Ramos (cell line): ENCODE measurements around the gene ABCA10.
"Not testable (repeated sequence)": the region's sequence is repeated elsewhere in the genome, so short reads cannot be mapped to it uniquely, and the experiment has no call there.

Experiments
- in situ Hi-C: fragments of 300-500 bp; cut with MboI; formaldehyde crosslinking; loops from one replicate; pipeline ENCODE4 v1.14.3; 2022; ENCODE audit warnings: low sequenced_read_pairs; ENCODE audit not compliant: unreplicated experiment

The ABCA10 gene

GRCh38 chr17:69228576-69228975, at the start of gene ABCA10:
ABCA10 (minus strand) TSS chr17:69228824; CDS start chr17:69225358, 3,466 bp downstream.
- in situ Hi-C loops: no loop called here

GRCh38 chr17:69276279-69276678, 47.7 kb upstream of the ABCA10 start:
- in situ Hi-C loops: not testable (repeated sequence)

- in situ Hi-C loops: no loop called here
Measured at GRCh38 chr17:69275751-69276150, 47.1 kb upstream of the ABCA10 start.

GRCh38 chr17:69271023-69271422, 42.4 kb upstream of the ABCA10 start:
- in situ Hi-C loops: no loop called here

GRCh38 chr17:69269131-69269998, 40.7 kb upstream of the ABCA10 start:
- in situ Hi-C loops: no loop called here

- in situ Hi-C loops: no loop called here
Measured at GRCh38 chr17:69268543-69269014, 40.0 kb upstream of the ABCA10 start.

GRCh38 chr17:69267219-69267618, 38.6 kb upstream of the ABCA10 start:
- in situ Hi-C loops: no loop called here

- in situ Hi-C loops: no loop called here
Measured at GRCh38 chr17:69265873-69266272, 37.2 kb upstream of the ABCA10 start.

- in situ Hi-C loops: no loop called here
Measured at GRCh38 chr17:69254187-69254586, 25.6 kb upstream of the ABCA10 start.

GRCh38 chr17:69250641-69251040, 22.0 kb upstream of the ABCA10 start:
- in situ Hi-C loops: no loop called here

GRCh38 chr17:69246726-69247375, 18.2 kb upstream of the ABCA10 start:
- in situ Hi-C loops: no loop called here

- in situ Hi-C loops: no loop called here
Measured at GRCh38 chr17:69246202-69246601, 17.6 kb upstream of the ABCA10 start.

- in situ Hi-C loops: no loop called here
Measured at GRCh38 chr17:69245617-69246016, 17.0 kb upstream of the ABCA10 start.

GRCh38 chr17:69239611-69240600, 11.3 kb upstream of the ABCA10 start:
- in situ Hi-C loops: loop anchor here (5.0 kb wide), 1 partner anchor 463 kb away; no protein-coding TSS in a partner anchor

GRCh38 chr17:69236946-69237345, 8.3 kb upstream of the ABCA10 start:
- in situ Hi-C loops: no loop called here

GRCh38 chr17:69236464-69236863, 7.8 kb upstream of the ABCA10 start:
- in situ Hi-C loops: no loop called here

GRCh38 chr17:69235338-69236058, 6.9 kb upstream of the ABCA10 start:
- in situ Hi-C loops: no loop called here

GRCh38 chr17:69232650-69233049, 4.0 kb upstream of the ABCA10 start:
- in situ Hi-C loops: no loop called here

- in situ Hi-C loops: no loop called here
Measured at GRCh38 chr17:69231521-69231920, 2.9 kb upstream of the ABCA10 start.

- in situ Hi-C loops: no loop called here
Measured at GRCh38 chr17:69230939-69231338, 2.3 kb upstream of the ABCA10 start.
